K562 (cell line): Measurements from ENCODE around the gene CSRNP3. TPM values are rescaled to one million over a fixed set of nuclear protein-coding genes. Genes with fewer than 3 reads are reported as not detected.

ENCODE experiments used
- ATAC-seq: fragments of 200-7000 bp; cut with Tn5 transposase; 3 replicates; pipeline ENCODE4 v1.9.1; 2020; ENCODE audit warnings: moderate library complexity
- BruUV-seq: library from RNA; stranded (reverse); fragments of 400-500 nt; replicated peaks from 2 replicates; lab custom pipeline; 2021; lab: Mats Ljungman, UMichigan
- CTCF ChIA-PET: fragments of 300-600 bp; formaldehyde crosslinking; extraction: SDS; loops from one replicate; lab custom pipeline; 2021; ENCODE audit warnings: low intra/inter-chr PET ratio; lab: Yijun Ruan, JAX
- POLR2A ChIA-PET: fragments of 300-600, 350-650 bp; sonication (Branson Sonifier 250); formaldehyde crosslinking; extraction: SDS; loops from one replicate; lab custom pipeline; 2021; ENCODE audit warnings: antibody characterized with exemption, inconsistent platforms; lab: Yijun Ruan, JAX
- DNase-seq, 4 experiments: peaks; one replicate each; pipeline versions ENCODE4 v3.0.0 to v3.0.0-alpha.2; 2011 to 2018; ENCODE audit warnings: low spot score in 3 of 4, mixed read lengths in 3 of 4; ENCODE audit errors: extremely low read depth in 1 of 4
- FAIRE-seq: peaks from 2 replicates; lab custom pipeline; 2011; peaks lifted over from hg19 to GRCh38; lab: Jason Lieb, UNC
- H2AFZ ChIP-seq: 2 replicates; pipeline ENCODE4 v1.6.0; 2011; ENCODE audit warnings: low read depth, low read length, control low read depth, inconsistent platforms
- H3K27ac ChIP-seq: fragments of 200-600 bp; 3 replicates; pipeline ENCODE4 v1.8.0; 2011; ENCODE audit warnings: low read depth, mild to moderate bottlenecking, control low read depth, inconsistent platforms, low read length, moderate library complexity, mixed read lengths; ENCODE audit errors: extremely low read depth
- H3K27me3 ChIP-seq, 2 experiments: fragments of 300-600 bp in 1 of 2; 2 replicates in 1 of 2; 3 replicates in 1 of 2; pipeline versions ENCODE4 v1.6.0 to v1.8.0; 2011; ENCODE audit warnings: inconsistent platforms in 2 of 2, low read length in 2 of 2, mild to moderate bottlenecking in 1 of 2, mixed read lengths in 1 of 2, moderate library complexity in 1 of 2; ENCODE audit not compliant: control insufficient read depth in 2 of 2, insufficient read depth in 2 of 2
- H3K36me3 ChIP-seq: fragments of 300-600 bp; 3 replicates; pipeline ENCODE4 v1.8.0; 2011; ENCODE audit warnings: mild to moderate bottlenecking, low read length, inconsistent platforms; ENCODE audit not compliant: control insufficient read depth, insufficient read depth
- H3K4me1 ChIP-seq, 2 experiments: fragments of 200-600 bp in 1 of 2; replicated peaks in 1 of 2; 2 replicates in 1 of 2; 3 replicates in 1 of 2; pipeline versions ENCODE4 v1.5.1 to v1.8.0; 2011; ENCODE audit warnings: inconsistent platforms in 2 of 2, low read length in 2 of 2, mild to moderate bottlenecking in 1 of 2, mixed read lengths in 1 of 2, moderate library complexity in 1 of 2; ENCODE audit not compliant: control insufficient read depth in 2 of 2, insufficient read depth in 2 of 2
- H3K4me2 ChIP-seq: 2 replicates; pipeline ENCODE4 v1.6.1; 2011; ENCODE audit warnings: low read length, control low read depth, inconsistent platforms, mixed read lengths; ENCODE audit not compliant: insufficient read depth
- H3K4me3 ChIP-seq: fragments of 200-600 bp; sonication (generic), shearing (Covaris generic); 2 replicates; pipeline ENCODE4 v1.5.1; 2016; ENCODE audit warnings: control low read depth, inconsistent platforms
- H3K79me2 ChIP-seq: fragments of 200-600 bp; 3 replicates; pipeline ENCODE4 v1.8.0; 2011; ENCODE audit warnings: low read length, inconsistent platforms; ENCODE audit not compliant: control insufficient read depth, insufficient read depth
- H3K9ac ChIP-seq, 2 experiments: 2 replicates each; pipeline versions ENCODE4 v1.6.0 to v1.6.1; 2011; ENCODE audit warnings: low read depth in 2 of 2, low read length in 2 of 2, control low read depth in 1 of 2, inconsistent platforms in 1 of 2, mild to moderate bottlenecking in 1 of 2, mixed read lengths in 1 of 2; ENCODE audit not compliant: insufficient read depth in 1 of 2
- H3K9me1 ChIP-seq: one replicate; pipeline ENCODE4 v1.6.0; 2011; ENCODE audit warnings: inconsistent platforms, mild to moderate bottlenecking, low read length, moderate library complexity; ENCODE audit not compliant: control insufficient read depth, insufficient read depth
- H3K9me3 ChIP-seq: replicated peaks from 2 replicates; pipeline ENCODE4 v1.5.1; 2011; ENCODE audit warnings: low read depth, low read length, inconsistent platforms; ENCODE audit not compliant: control insufficient read depth, insufficient read depth
- H4K20me1 ChIP-seq: replicated peaks from 2 replicates; pipeline ENCODE4 v1.6.1; 2011; ENCODE audit warnings: low read length, inconsistent platforms, mixed read lengths; ENCODE audit not compliant: control insufficient read depth, insufficient read depth
- CC2D1A ChIP-seq: fragments of 450-650 bp; IDR thresholded peaks from 2 replicates; pipeline ENCODE4 v1.6.1; 2017; ENCODE audit warnings: mild to moderate bottlenecking
- CLOCK ChIP-seq: fragments of 250-450 bp; sonication (Bioruptor Pico); IDR thresholded peaks from 2 replicates; pipeline ENCODE4 v1.4.0; 2020; ENCODE audit warnings: mild to moderate bottlenecking, moderate library complexity, borderline replicate concordance
- CTCF ChIP-seq, 3 experiments: IDR thresholded peaks in 2 of 3; conservative IDR thresholded peaks in 1 of 3; 2 replicates each; pipeline ENCODE4 v1.5.1; 2011 to 2012; ENCODE audit warnings: low read length in 3 of 3, mild to moderate bottlenecking in 3 of 3, control low read depth in 2 of 3, improper control_type of control experiment in 1 of 3, inconsistent platforms in 1 of 3, low read depth in 1 of 3, mixed read lengths in 1 of 3, moderate library complexity in 1 of 3; ENCODE audit not compliant: insufficient read depth in 2 of 3
- FOS ChIP-seq: IDR thresholded peaks from 3 replicates; pipeline ENCODE4 v1.6.1; 2011; ENCODE audit not compliant: insufficient read length; ENCODE audit errors: extremely low read depth
- GTF3C2 ChIP-seq: IDR thresholded peaks from 3 replicates; pipeline ENCODE4 v1.6.1; 2011; ENCODE audit warnings: borderline replicate concordance, mild to moderate bottlenecking, moderate library complexity; ENCODE audit not compliant: insufficient read length; ENCODE audit errors: extremely low read depth
- MAZ ChIP-seq, 2 experiments: fragments of 450-650 bp in 1 of 2; sonication (generic) in 1 of 2; formaldehyde crosslinking; IDR thresholded peaks in 1 of 2; conservative IDR thresholded peaks in 1 of 2; 2 replicates each; pipeline versions ENCODE4 v1.4.0 to v1.5.0; 2020; ENCODE audit warnings: mild to moderate bottlenecking in 1 of 2, missing genetic modification reagents in 1 of 2
- MCM7 ChIP-seq, 2 experiments: fragments of 450-650 bp; IDR thresholded peaks; 2 replicates each; pipeline ENCODE4 v1.6.1; 2016 to 2018
- PATZ1 ChIP-seq: fragments of 250-450 bp; sonication (Bioruptor Pico); IDR thresholded peaks from 2 replicates; pipeline ENCODE4 v1.5.0; 2020; ENCODE audit warnings: mild to moderate bottlenecking, borderline replicate concordance
- POLR2AphosphoS2 ChIP-seq: IDR thresholded peaks from 2 replicates; pipeline ENCODE4 v1.6.1; 2012; ENCODE audit warnings: low read length, improper control_type of control experiment
- POLR2B ChIP-seq: fragments of 450-650 bp; IDR thresholded peaks from 2 replicates; pipeline ENCODE4 v1.6.1; 2018; ENCODE audit warnings: low read depth; ENCODE audit not compliant: partially characterized antibody
- SRSF7 ChIP-seq: fragments of 200-400 bp; formaldehyde crosslinking; optimal IDR thresholded peaks from 2 replicates; pipeline ENCODE3; 2017; ENCODE audit warnings: mild to moderate bottlenecking, low read depth, low read length
- STAT5A ChIP-seq: IDR thresholded peaks from 2 replicates; pipeline ENCODE4 v1.6.1; 2012; ENCODE audit warnings: low read length, inconsistent platforms, borderline replicate concordance
- ZNF778 ChIP-seq: fragments of 450-650 bp; formaldehyde crosslinking; IDR thresholded peaks from 2 replicates; pipeline ENCODE4 v1.4.0; 2020; ENCODE audit warnings: mild to moderate bottlenecking, moderate library complexity
- WGBS: fragments of 100-300 bp; shearing (Covaris generic); methylation state at CpG from one replicate; pipeline ENCODE4 v1.1.6; 2016; ENCODE audit warnings: low coverage, mixed read lengths; ENCODE audit not compliant: insufficient coverage; ENCODE audit errors: missing lambda C conversion rate; 5-methylcytosine and 5-hydroxymethylcytosine counted together
- in situ Hi-C: fragments of 300-500 bp; cut with MboI; formaldehyde crosslinking; loops from 4 replicates; pipeline ENCODE4 v1.15.0; 2018; ENCODE audit warnings: inconsistent platforms, mixed read lengths
- intact Hi-C: fragments of 100-400 bp; cut with micrococcal nuclease; formaldehyde crosslinking; loops from 2 replicates; pipeline ENCODE4 v1.14.2; 2022
- polyA plus RNA-seq, 8 experiments: library from polyadenylated mRNA; depleted of rRNA in 4 of 8; stranded (reverse) in 5 of 8; unstranded in 3 of 8; fragments of >200 nt; fragmentation: Nextera tagmentation in 2 of 8; fragmentation: Illumina TruSeq in 1 of 8; extraction: Ambion mirVana in 2 of 8; extraction: Trizol in 1 of 8; gene quantifications; 2 replicates each; pipeline versions ENCODE4 v1.2.1 to v1.2.3, GENCODE V29; 2011 to 2014; ENCODE audit warnings: inconsistent platforms in 1 of 8, missing spikeins in 1 of 8
- total RNA-seq, 7 experiments: library from RNA; depleted of rRNA in 6 of 7; stranded (reverse); fragments of >200 nt in 6 of 7; fragmentation: Illumina TruSeq in 2 of 7; extraction: Trizol in 2 of 7; gene quantifications; 2 replicates each; pipeline versions ENCODE4 v1.2.1 to v1.2.3, GENCODE V29; 2011 to 2021; ENCODE audit warnings: low replicate concordance in 1 of 7

CSRNP3 gene
- total and polyA plus RNA-seq, 9 of the 15 experiments (the other 6 are each of a cell fraction or from before 2014, with no cell fraction given) = not detected

- Histone ChIP-seq H3K4me3 (no peak overlapping the region), H3K4me2 (no peak overlapping the region), H3K4me1 (no peaks in the 10 kb centered on the region), H3K79me2 (no peaks in the 10 kb centered on the region), H3K9me3 (no peaks in the 10 kb centered on the region), H3K9me1 (no peaks in the 10 kb centered on the region), H3K27ac (no peak overlapping the region), H2AFZ (no peak overlapping the region), H4K20me1 (no peaks in the 10 kb centered on the region), H3K27me3 (no peaks in the 10 kb centered on the region), H3K36me3 (no peaks in the 10 kb centered on the region), H3K9ac (no peak overlapping the region)
- CTCF ChIA-PET = interaction anchor here (0.6 kb wide), 1 partner anchor 1242 kb away, joined by 3 read pairs; no protein-coding TSS in a partner anchor
- DNase-seq (no peak), ATAC-seq (no peak), FAIRE-seq (no peak)
- in situ Hi-C loops = no loop called here
- BruUV-seq = no TSS peak
- POLR2A ChIA-PET = no interaction called here
- intact Hi-C loops = no loop called here
- 0% methylated on average over 2 of the region's 2 CpGs for WGBS
- TF ChIP-seq MAZ (CRISPR knock-in tag; conservative IDR thresholded peaks at IDR 0.05 in 1 of 2, IDR thresholded peaks at IDR 0.05 in 1 of 2) (no peak), CLOCK (no peak), POLR2AphosphoS2 (no peak), ZNF778 (CRISPR knock-in tag) (no peak), GTF3C2 (no peak), CC2D1A (no peak), POLR2B (no peak), FOS (no peak), PATZ1 (CRISPR knock-in tag) (no peak), MCM7 (IDR thresholded peaks at IDR 0.05) (no peak), CTCF (IDR thresholded peaks at IDR 0.05 in 2 of 3, conservative IDR thresholded peaks at IDR 0.05 in 1 of 3; ENCODE audit: insufficient read depth in 2 of 3, low read depth in 1 of 3, low read length in 3 of 3) (no peak), STAT5A (no peak), SRSF7 (no peak)
Measured at GRCh38 chr2:165558832-165559231, 89.3 kb downstream of the CSRNP3 start.
